HL-60 (cell line): ENCODE results near the gene PSENEN.
A peak's percentile ranks its signal among the peaks of the same experiment; 100 is the strongest.

ENCODE experiments used
- DNase-seq, 2 experiments: peaks; one replicate each; pipeline ENCODE4 v3.0.0-alpha.2; 2010 to 2020; ENCODE audit warnings: low read depth in 1 of 2, low spot score in 1 of 2
- H3K27ac ChIP-seq: fragments of 250-450 bp; sonication (Bioruptor Pico); replicated peaks from 2 replicates; pipeline ENCODE4 v1.5.1; 2020; ENCODE audit warnings: mild to moderate bottlenecking, moderate library complexity
- H3K27me3 ChIP-seq: fragments of 250-450 bp; sonication (Bioruptor Pico); 2 replicates; pipeline ENCODE4 v1.5.1; 2021; ENCODE audit warnings: mild to moderate bottlenecking, moderate library complexity; ENCODE audit not compliant: insufficient read depth, poor library complexity, severe bottlenecking
- H3K4me3 ChIP-seq: replicated peaks from 2 replicates; pipeline ENCODE4 v1.5.1; 2011; ENCODE audit warnings: mild to moderate bottlenecking, control low read depth, low read length; ENCODE audit not compliant: insufficient read depth
- CTCF ChIP-seq: IDR thresholded peaks from one replicate; pipeline ENCODE4 v1.5.1; 2011; ENCODE audit warnings: low read length, control low read depth, inconsistent platforms; ENCODE audit not compliant: insufficient read depth
- GABPA ChIP-seq: IDR thresholded peaks from 2 replicates; pipeline ENCODE4 v1.6.1; 2012; ENCODE audit warnings: low read depth
- POLR2AphosphoS5 ChIP-seq: IDR thresholded peaks from 2 replicates; pipeline ENCODE4 v1.6.1; 2012; ENCODE audit warnings: low read depth
- REST ChIP-seq: IDR thresholded peaks from 2 replicates; pipeline ENCODE4 v1.6.1; 2012; ENCODE audit warnings: low read depth; ENCODE audit not compliant: insufficient replicate concordance
- SPI1 ChIP-seq: IDR thresholded peaks from 2 replicates; pipeline ENCODE4 v1.6.1; 2012; ENCODE audit warnings: low read depth, mild to moderate bottlenecking, borderline replicate concordance

Gene PSENEN

GRCh38 chr19:35736913-35737886 is 8.3 kb upstream of the PSENEN start:
- DNase-seq, result no peak
- TF ChIP-seq SPI1 (no peak), POLR2AphosphoS5 (0 out of 2 replicates have a peak, but pooled peaks have one; percentile 3)
- Histone ChIP-seq H3K27ac (no peak overlapping the region), H3K4me3 (no peak overlapping the region), H3K27me3 (no peaks in the 10 kb centered on the region)

- Histone ChIP-seq H3K27me3 (no peaks in the 10 kb centered on the region), H3K27ac (no peak overlapping the region), H3K4me3 (no peak overlapping the region)
- TF ChIP-seq GABPA, result no peak
- no peak for TF ChIP-seq REST
- no peak for TF ChIP-seq POLR2AphosphoS5
- TF ChIP-seq SPI1, result no peak
- no peak for TF ChIP-seq CTCF
- no peak for DNase-seq
Observed at GRCh38 chr19:35738021-35738886, 7.2 kb upstream of the PSENEN start.

GRCh38 chr19:35738887-35739229 is 6.6 kb upstream of the PSENEN start:
- TF ChIP-seq POLR2AphosphoS5 (no peak), SPI1 (no peak), GABPA (no peak), REST (no peak), CTCF (no peak)
- H3K4me3 ChIP-seq, result no peak overlapping the region
- H3K27me3 ChIP-seq, result no peaks in the 10 kb centered on the region
- DNase-seq, result no peak
- H3K27ac ChIP-seq, result no peak overlapping the region
